ENCODE measurements around the gene GABRP.

- no peak for TF ChIP-seq CTCF (optimal IDR thresholded peaks at IDR 0.05 in 1 of 3, IDR thresholded peaks at IDR 0.05 in 1 of 3, conservative IDR thresholded peaks at IDR 0.05 in 1 of 3; ENCODE audit: extremely low read depth in 1 of 3, insufficient read depth in 2 of 3, low read length in 3 of 3)
- no peak for TF ChIP-seq EZH2 (IDR thresholded peaks at IDR 0.05; ENCODE audit: low read length)
Observed at GRCh38 chr5:170849374-170849773, 65.8 kb downstream of the GABRP start.
